ENCODE data around the gene TMEM185A.

DNA sequence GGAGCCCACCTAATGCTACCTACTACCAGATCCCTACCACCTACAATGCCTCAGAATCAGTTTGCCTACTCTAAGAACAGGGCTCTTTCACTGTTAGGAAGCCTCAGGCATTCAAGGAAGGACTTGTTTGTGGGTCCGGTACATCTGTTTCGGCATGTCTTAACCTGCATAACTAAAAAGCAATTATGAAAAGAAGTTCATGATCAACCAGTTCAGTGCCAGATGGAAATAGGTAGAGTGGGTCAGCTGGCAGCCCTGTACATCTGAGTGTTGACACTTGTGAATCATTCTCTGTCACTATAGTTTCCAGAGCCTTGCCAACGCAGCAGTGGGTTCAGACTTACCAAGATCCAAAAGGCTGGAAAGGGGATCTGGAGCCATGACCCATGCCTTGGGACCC lies 3.3 kb downstream of the TMEM185A start:
- no peak for TF ChIP-seq EZH2phosphoT487 (IDR thresholded peaks at IDR 0.05; ENCODE audit: borderline replicate concordance, low read length)
- TF ChIP-seq, protein P1, sequence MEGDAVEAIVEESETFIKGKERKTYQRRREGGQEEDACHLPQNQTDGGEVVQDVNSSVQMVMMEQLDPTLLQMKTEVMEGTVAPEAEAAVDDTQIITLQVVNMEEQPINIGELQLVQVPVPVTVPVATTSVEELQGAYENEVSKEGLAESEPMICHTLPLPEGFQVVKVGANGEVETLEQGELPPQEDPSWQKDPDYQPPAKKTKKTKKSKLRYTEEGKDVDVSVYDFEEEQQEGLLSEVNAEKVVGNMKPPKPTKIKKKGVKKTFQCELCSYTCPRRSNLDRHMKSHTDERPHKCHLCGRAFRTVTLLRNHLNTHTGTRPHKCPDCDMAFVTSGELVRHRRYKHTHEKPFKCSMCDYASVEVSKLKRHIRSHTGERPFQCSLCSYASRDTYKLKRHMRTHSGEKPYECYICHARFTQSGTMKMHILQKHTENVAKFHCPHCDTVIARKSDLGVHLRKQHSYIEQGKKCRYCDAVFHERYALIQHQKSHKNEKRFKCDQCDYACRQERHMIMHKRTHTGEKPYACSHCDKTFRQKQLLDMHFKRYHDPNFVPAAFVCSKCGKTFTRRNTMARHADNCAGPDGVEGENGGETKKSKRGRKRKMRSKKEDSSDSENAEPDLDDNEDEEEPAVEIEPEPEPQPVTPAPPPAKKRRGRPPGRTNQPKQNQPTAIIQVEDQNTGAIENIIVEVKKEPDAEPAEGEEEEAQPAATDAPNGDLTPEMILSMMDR (IDR thresholded peaks at IDR 0.05; ENCODE audit: low read depth, low read length, poor library complexity, severe bottlenecking) = no peak

All from DOHH2 (cell line).